NCI-H1930 (cell line): ENCODE results near the gene GREM2.

Experiments
- DNase-seq, 2 experiments: peaks; one replicate each; lab custom pipeline; 2025; lab: John Stamatoyannopoulos, UW

The GREM2 gene

DNA sequence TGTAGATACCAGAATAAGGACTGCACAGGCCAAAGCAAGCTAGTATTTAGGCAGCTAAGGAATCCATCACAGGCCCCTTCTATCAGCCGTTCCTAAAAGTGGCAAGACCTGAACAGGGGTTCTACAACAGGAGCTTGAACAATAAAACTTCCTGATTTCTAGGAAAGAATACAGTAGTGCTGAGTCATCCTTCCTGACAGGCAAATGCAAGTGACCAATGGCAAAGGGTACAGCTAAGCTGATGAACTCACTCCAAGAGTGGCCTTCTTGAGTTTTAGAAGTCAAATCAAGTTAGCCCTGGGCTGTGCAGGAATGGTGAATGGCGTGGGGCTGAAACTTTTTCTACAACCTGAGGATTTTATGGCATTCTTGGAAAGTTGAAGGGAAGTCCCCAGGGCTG, 112.9 kb downstream of the GREM2 start:
- DNase-seq: no peak

DNA sequence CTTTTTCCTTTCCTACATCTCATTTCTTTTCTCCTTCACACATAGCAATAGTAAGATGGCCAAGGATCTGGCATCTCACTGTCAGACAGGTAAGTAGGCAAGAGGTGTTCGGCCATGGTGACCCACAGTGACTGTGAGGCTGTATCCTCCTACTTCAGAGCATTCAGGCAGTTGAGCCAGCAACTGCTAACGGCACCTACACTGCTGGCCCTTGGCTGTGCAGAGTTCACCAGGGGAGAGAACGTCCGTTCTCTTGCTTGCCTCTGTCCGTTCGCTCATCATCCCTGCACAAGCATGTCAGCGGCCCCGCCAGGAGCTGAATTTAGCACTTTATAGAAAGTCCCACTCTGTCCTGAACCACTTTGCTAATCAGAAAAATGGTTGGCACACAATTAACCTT, 113.6 kb downstream of the GREM2 start:
- no peak for DNase-seq

DNA sequence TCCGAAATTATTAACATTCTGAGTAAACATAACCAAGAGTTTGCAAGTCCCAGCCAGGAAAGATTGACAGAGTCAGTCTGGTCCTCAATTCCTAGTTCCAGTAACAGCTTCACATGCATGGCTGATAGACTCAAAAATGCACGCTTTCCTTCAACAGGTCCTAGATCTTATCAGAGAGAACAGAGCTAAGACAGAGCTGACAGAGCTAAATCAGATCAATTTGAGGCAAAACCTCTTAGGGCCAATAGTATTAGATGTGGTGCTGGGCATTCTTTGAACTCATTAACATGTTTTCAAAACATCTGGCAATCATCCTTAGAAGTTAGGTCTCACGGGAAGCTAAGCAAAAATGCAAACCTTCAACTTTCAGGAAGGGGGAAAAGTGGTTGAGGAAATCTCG, 114.0 kb downstream of the GREM2 start:
- DNase-seq: no peak

DNA sequence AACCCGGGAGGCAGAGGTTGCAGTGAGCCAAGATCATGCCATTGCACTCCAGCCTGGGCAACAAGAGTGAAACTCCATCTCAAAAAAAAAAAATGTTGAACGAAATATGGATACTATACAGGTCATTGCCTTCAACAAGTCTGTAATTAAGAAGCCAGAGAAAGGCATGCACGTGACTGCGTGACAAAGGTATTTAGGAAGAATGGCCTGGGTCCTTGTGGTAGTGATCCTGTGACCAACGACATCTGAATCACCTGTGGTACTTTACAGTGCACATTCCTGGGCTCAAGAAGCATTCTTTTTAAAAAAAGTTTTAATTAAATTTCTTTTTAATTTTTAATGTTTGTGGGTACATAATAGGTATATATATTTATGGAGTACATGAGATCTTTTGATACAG, 115.0 kb downstream of the GREM2 start:
- DNase-seq: no peak

DNA sequence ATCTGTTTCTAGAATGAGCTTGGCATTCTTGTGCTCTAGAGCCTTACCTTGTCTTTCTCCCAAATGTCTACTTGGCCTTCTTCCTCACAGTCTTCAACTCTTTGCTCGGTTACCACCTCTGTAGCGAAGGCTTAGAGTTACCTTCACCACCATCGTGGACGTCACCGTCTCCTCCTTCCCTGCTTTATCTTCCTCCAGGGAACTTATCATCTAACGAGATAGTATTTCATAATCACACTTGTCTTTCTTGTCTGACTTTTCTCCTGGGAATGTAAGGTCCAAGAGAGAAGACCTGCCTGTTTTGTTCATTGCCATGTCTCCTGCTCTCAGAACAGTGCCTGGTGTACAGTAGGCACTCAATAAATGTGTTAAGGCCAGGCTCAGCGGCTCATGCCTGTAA, 115.6 kb downstream of the GREM2 start:
- DNase-seq: no peak

DNA sequence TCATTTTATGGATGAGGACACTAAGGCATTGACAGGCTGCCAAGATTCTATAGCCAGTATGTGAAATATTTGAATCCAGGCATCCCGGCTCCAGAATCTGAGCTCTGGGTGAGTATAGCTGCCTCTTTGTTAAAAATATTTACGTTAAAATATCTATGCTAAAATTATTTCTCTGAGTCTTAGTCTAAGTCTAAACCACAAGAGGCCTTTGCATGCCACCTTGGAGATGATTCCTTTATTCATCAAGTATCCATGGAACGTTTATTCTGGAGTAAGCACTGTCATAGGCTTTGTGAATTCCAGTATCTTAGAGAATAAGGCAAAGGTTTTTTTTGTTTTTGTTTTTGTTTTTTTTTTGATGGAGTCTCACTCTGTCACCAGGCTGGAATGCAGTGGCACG, 116.4 kb downstream of the GREM2 start:
- no peak for DNase-seq

DNA sequence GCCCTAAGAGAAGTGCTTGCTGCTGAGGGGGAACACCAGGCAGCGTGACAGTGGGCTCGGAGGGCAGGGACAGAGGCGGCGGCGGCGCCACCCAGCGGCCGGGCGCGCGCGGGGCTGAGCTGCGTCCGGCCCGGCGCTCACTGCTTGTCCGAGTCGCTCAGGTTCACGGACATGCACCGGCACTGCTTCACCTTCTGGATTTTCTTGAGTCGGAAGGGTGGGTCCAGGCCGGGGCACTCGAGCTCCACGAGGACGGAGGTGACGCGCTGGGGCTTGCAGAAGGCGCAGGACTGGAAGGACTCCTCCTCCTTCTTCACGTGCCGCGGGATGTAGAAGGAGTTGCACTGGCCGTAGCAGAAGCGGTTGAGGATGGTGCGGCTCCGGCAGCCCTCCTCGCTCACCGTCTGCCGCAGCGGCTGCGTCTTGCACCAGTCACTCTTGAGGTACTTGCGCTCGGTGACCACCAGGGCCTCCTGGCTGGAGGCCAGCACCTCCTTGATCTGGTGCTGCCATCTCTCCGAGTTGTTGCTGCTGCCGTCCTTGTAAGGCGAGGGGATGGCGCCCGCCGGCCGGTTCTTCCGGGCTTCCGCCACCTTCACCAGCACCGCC, 119.0 kb downstream of the GREM2 start:
- no peak for DNase-seq

DNA sequence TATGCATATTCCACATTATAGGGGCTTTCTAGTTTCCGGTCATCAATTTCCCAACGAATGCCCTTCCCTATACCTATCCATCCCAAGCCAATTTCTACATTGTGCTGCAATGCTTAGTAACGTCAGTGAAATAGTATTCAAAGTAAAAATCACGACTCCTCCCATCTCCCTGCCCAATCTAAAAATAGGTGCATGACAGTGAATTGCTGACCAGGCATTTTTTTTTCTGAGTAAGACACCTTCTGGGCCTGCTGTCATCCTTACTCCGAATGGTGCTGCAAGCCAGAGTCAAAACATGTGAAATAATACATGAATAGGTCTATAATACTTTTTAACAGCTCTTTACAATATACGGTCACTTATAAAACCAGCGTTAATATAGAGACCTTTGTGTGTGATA, 120.2 kb downstream of the GREM2 start:
- DNase-seq: no peak

DNA sequence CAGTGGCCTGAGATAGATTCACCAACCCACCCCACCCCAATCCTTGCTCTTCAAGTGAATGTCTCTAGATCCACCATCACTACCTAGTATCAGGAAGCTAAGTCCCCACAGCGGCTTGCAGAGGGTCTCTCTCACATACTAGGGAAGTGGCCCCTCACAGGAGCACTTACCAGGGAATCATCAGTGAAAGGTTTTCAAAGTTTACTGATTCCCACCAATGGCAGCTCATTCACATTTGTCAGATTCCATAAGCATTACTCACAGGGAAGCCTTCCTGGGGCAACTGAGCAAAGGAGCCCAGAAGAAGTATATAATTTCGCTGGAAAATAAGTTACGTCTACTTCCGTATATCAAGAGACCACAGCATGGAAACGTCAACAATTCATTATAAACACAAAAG, 120.8 kb downstream of the GREM2 start:
- DNase-seq: no peak

DNA sequence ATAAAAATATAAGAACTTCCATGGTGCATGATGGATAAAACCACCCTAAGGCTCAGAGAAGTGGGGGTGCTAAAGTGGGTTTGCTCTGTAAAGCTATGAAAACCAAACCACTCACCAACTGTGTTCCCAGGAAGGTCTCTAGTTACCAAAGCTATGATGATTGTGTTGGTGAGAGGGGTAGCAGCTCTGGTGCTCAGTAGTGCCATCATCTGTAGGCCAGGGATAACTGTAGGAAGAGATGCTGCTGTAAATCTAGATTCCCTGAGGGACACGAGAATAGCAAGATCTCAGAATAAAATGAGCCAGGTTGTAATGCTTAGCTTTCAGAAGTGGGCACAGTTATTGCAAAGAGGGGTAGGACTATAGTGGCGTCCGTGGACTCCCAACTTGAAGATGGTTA, 124.5 kb downstream of the GREM2 start:
- DNase-seq: no peak

DNA sequence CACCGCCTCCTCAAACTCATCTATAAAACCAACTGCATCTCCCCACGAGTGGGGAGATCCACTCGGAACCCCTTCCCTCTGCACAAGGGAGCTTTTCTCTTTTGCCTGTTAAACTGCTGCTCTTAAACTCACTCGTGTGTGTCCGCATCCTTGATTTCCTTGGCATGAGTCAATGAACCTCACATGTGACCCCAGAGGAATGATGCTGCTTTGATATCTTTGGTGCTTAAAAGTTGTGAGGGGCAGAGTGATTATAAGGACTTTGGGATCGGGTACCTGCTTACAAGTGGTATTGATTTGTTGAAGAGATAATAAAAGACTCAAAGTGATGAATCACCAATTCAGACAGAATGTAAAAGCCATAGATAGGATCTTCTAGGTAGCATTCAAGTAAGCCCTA, 125.3 kb downstream of the GREM2 start:
- DNase-seq: no peak

DNA sequence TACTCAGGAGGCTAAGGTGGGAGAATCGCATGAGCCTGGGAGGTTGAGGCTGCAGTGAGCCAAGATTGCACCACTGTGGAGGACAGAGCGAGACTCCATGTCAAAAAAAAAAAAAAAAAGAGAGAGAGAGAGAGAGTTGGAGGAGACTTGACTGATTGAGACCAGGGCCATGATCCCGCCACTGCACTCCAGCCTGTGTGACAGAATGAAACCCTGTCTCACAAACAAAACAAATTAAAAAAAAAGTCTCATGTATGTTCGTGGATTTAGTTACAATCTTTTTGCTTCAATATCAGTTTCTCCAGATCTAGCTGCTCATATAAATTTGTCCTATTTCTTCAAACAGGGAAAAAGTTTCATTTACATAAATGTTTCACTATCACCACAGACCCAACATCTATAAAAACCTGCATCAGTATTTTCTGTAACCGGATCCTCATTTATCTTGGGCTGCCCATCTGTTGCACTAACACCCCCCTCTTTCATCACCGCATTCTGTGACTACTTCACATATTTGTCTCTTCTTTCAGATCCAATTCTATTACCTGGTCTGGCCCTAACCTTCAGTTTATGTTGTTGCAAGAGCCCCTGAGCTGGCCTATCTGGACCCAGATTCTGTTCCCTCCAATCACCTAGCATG, 127.0 kb downstream of the GREM2 start:
- DNase-seq: no peak

DNA sequence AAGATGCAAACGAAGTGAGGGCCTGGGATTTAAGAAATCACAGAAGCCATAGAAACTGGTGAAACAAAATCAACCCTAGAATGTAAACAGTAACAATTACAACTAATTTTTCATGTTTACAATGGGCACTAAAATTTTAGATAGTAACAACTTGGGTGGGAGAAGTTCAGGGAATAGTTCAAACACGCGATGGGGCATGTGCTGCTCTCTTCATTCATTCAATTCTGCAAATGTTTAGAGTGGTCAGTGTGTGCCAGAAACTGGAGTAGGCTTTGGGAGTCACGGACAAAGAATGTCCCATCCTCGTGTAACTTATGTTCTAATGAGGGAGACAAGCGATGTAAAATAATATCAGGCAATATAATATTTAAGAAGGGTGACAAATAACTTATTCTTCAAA, 133.4 kb downstream of the GREM2 start:
- DNase-seq: no peak

DNA sequence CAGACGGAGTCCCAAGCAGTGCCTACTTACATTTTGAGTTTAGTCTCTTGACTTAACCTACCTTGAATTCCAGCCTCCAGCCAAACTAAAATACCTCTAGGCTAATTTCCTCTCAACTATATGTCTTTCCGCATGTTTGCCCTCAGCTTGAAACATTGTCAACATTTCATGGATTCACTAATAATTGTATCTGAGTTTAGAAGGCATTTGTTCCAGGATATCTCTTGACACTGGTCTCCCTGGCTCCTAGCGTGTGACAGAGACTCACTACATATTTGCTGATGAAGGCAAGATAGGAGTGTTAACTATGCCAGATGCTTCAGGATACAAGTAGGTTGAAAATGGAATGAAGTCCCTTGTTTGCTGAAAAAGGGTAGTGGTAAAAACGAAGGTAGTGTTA, 136.1 kb downstream of the GREM2 start:
- DNase-seq: no peak

DNA sequence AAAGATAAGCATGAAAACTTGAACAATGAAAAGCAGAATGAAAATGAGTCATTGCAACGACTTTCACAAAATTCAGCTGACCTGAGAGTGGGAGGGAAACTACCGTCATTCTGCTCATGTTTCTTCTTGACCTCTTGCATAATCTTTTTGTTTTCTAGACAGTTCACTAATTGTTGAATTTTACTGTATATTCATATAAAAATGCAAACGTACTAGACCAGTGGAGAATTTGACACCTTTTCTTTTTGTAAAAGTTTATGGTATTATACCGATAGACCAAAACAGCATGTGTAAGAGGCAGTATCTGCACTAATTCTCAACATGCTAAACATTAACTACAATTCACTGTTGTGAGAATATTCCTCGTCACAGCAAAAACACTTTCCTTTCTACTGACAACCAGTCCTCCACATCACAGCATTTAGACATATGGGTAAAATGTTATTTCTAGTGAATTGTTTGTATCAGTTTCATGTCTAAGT, 137.8 kb downstream of the GREM2 start:
- DNase-seq: no peak

DNA sequence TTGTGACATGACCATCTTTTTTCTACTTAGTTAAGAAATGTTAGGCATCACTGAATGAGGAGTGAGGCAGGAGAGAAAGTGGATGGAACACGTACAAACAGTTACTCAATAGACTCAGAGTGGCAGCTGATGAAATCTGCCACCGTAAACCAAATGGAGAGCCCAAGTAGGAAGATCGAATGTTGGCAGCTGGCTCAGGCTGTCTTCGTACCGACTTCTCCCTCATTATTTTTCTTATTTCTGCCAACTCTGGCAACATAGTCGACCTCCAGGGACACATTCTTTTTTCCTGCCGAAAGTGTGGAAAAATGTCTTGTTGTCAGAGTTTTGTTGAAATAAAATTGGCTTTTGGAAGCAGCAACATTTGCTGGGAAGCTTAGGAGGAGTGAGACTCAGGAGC, 143.3 kb downstream of the GREM2 start:
- no peak for DNase-seq

DNA sequence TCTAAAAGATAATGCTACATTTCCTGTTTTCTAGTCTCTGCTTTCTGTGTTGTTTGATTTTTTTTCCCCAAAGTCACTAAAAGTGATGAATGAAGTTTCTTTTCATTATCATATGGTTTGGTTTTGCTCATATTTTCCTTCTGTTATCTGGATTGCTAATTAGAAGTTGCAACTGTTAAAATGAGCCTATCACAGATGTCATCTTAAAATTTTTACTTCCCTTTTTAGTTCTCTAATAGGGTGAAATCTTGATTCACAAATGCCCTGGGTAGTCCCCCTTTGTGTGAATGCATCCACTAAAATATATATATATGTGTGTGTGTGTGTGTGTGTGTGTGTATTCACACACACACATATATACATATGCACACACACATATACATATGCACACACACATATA, 144.1 kb downstream of the GREM2 start:
- no peak for DNase-seq

DNA sequence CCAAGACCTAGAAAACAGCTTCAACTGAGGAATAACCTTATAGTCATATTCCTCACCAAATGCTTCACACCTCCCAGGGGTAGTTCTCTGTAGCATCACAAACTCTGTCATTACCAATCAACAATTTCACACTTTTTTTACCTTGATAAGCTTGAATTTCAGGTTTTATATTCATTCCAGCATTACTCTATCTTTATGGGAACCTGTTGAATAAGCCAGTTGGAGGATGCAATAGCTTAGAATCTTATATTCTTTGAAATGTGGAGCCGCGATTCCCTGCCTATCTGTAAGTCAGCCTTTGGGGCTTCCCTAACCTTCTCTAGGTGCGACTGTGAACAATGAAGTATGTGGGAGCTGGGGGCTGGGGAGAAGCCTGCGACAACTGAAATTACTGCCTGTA, 145.4 kb downstream of the GREM2 start:
- DNase-seq: no peak

DNA sequence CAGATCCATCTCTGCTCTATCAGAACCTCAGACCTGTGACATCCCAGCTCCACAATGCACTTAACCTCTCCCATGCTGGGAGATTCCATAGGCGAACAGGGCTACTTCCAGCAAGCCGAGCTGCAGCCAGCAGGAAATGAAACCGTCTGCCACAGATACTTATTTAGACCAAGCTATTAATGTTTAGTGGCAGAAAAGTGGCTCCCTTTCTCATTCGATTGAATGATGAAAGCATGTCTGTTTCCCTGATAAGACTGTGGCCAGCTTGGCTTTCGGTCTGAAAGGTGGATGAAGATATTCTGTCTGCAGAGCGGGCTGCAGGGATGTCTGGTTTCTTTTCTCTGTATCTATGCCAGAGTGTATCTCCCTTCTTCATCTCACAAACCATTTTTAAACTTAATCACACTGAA, 146.4 kb downstream of the GREM2 start:
- no peak for DNase-seq

DNA sequence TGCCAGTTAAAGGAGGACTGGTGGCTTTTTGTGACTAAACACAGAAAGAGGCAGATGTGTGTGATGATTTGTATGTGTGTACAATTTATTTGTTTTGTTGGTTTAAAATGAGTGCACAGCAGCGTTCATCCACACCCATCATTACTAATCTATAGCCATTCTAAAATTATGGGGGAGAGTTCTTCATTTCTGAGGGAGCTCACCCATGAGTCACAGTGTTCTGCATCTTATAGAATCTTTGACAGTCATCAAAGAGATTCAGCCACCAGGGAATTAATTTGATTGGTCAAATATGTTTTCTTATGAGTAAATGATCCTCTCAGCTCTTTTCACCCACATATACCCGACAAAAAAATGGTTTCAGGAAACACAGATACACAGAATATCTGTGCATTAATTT, 147.9 kb downstream of the GREM2 start:
- no peak for DNase-seq

DNA sequence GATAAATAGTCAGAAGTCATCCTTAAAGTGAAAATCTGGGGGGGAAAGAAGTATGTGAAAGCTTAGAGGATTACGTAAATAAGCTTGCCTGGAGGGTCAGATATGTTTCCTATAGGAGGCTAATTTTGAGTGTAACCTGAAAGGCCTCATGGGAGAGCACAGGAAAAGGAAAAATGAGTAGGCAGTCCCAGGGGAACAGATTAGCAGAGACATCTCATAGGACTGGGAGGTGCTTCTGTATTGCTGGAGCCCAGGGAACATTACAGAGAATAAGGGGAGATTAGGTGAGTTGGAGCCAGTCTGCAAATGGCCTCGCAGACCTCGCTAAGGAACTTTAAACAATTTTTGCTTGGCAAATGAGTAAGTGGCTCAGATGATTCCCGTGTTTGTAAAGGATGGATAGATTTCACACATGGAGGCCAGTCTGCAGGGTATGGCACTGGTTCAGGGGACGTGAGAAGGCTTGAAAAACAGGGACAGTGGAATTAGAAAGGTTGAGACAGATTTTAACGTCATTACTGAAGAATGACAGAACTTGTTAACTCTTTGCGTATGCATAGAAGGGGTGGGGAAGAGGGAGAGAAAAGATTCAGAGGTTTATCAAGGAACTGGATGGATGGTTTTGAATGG, 149.1 kb downstream of the GREM2 start:
- DNase-seq: no peak

DNA sequence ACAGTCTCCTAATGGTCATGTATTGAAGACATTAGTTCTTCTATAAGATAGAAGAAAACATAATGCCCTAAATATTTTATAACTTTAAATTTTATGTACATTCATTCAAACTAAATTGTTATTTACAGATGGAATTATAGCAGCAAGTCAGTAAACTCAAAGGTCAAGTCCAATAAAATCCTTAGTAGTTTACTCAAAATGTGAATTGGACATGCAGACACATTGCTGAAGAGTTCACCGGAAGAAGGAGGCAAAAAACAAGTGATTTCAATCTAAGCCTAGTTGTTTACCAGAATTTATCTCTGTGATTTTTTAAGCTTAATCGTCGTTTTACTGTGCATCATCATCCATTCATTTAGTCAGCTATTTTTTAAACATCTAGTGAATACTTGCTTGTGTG, 149.7 kb downstream of the GREM2 start:
- no peak for DNase-seq

DNA sequence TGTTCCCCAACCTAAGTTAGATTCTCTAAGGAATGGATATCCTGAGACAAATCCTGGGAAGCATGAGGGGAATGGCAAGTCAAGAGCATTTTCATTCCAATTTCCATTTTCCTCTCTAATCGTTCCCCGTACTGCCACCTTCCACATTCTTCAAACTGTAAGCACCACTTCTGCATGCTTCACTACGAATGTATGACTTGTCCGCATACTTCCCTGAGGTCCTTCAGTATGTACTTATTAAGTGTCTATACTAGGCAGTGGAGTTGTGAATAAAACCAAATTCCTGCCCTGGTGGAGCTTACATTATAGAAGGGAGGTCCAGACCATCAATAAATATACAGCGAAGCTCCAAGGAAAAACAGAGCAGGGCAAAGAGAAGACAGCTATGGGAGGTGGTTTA, 154.8 kb downstream of the GREM2 start:
- no peak for DNase-seq
